Mesenteric fat pad (tissue), 1 donor: ENCODE results near the gene ATG9B. TPM values are rescaled to one million over a fixed set of nuclear protein-coding genes. Genes with fewer than 3 reads are reported as not detected.

ENCODE experiments used
- DNase-seq: peaks from one replicate; pipeline ENCODE4 v3.0.0-alpha.2; 2020; ENCODE audit warnings: low spot score
- total RNA-seq: library from RNA; stranded (reverse); fragmentation: NEBNext Ultra II Directional; extraction: Animal tissue kit (Norgen Biotek cat#: 25700); gene quantifications from one replicate; pipeline ENCODE4 v1.2.1, GENCODE V29; 2021
- donor health status: DM: yes; HTN: yes; CAD: no.

ATG9B gene
- total RNA-seq, 1 donor from 2014 or later, result not detected

DNA sequence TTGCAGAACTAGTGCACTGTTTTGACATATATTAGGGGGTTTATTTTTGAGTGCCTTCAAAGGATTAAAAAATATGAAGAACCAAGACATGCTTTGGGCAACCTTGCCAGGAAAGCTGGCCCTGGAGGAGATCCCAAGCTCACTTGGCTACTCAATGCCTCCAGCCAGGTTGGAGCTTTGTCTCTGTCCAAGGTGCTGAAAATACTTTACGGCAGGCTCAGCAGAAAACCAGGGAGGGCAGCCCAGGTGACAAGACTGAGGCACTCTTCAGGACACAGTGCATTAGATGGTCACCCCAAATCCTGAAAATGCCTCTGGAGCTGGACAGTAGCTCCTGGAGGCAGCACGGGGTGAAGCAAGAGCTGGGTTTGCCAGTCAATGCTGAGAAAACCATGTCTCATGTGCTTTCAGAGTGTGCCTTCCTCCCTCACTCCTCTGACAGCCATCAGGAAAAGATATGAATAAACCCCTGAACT, 40.4 kb downstream of the ATG9B start:
- DNase-seq, result no peak

DNA sequence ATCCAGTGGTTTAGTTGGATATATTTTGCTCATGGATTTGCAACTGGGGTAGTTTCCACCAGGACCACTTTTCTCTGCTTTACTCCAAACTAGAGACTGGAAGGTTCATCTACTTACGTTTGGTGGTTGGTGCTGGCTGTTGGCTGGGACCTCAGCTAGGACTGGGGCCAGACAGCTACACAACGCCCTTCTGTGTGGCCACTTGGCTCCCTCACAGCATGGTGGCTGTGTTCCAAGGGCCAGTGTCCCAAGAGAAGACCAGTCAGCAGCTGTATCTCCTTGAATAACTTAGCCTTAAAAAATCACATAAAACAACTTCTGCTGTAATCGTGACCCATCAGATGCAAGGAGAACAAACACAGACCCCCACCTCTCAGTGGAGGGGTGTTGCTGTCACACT, 41.9 kb downstream of the ATG9B start:
- DNase-seq, result no peak

DNA sequence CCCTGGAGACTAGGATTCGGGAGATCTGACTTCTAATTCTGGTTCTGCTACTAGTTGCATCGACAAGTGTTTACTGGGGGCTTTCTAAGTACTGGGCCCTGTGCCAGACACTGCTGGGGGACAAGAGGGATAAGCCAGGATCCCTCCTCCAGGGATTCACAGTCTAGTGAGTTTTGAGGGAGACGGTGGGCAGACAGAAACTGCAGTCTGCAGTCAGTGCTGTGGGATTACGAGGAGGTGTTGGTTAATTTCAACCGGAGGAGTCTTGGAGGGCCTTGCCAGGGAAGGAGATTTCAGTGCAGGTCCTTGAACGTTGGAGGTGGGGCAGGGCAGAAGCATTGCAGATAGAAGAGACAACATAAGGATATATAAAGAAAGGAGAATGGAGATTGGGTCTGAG, 42.6 kb downstream of the ATG9B start:
- no peak for DNase-seq

- DNase-seq, result no peak
Observed at GRCh38 chr7:150980663-150981062, 43.6 kb downstream of the ATG9B start.

DNA sequence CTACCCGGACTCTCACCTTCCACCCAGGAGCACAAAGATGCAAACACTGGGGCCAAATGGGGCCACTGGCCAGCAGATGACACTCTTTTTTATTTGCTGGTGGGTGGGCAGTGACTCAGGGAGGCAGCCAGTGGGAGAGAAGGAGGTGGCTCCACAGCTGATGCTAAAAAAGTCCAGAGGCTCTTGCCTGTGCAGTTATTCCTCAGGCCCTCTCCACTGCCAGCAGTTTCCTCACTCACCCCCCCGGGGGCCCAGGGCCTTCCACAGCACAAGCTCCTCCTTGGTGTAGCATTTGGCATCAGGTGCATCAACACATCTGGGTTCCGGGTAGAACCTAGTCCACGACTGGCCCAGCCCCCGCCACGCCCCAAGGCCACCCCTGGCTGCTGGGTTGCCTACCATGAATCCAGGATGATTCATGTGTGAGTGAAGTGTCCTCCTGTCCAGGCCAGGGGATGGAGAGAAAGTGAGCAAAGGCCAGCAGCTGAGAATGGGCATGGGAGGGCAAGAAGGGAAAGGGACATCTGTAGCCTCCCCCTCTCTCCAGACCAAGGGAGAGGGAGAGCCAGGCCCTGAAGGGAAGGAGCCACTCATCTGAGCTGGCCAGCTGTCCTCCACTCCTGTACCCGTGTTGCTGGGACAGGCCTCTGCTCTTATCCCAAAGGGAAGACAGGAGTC, 44.4 kb downstream of the ATG9B start:
- no peak for DNase-seq

DNA sequence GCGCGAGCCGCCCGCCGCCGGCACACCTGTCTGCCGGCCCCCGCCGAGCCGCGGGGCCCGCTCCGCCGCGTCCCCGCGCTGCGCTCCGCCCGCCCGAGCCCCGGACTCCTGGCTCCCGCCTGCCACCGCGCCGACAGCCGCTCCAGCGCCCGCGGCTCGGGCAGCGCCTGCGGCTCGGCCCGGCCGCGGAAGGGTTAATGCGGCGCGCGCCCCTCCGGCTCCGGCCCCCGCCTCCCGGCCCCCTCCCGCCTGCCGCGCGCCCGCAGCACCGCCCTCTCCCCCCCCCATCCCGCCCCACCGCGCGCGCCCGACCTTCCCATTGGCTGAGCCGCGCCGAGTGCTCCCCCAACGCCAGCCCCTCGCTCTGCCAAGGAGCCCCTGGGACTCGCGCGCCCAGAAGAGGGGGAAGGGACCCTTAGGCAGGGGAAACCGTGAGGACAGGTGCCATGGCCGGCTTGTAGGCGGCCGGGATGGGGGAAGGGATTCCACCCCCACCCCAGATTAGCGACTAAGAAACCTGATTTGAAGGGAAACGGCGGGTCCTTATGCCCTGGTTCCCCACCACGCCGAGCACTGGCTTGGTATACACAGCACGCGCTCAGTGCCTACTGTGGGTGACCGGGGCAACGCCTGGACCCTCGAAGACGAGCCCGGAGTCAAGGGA, 46.0 kb downstream of the ATG9B start, which contains the start of gene KCNH2:
Gene KCNH2 (minus strand): TSS at position 196 of the 664 bp plus-strand sequence. CDS start 408 bp downstream, outside the sequence.
- no peak for DNase-seq

DNA sequence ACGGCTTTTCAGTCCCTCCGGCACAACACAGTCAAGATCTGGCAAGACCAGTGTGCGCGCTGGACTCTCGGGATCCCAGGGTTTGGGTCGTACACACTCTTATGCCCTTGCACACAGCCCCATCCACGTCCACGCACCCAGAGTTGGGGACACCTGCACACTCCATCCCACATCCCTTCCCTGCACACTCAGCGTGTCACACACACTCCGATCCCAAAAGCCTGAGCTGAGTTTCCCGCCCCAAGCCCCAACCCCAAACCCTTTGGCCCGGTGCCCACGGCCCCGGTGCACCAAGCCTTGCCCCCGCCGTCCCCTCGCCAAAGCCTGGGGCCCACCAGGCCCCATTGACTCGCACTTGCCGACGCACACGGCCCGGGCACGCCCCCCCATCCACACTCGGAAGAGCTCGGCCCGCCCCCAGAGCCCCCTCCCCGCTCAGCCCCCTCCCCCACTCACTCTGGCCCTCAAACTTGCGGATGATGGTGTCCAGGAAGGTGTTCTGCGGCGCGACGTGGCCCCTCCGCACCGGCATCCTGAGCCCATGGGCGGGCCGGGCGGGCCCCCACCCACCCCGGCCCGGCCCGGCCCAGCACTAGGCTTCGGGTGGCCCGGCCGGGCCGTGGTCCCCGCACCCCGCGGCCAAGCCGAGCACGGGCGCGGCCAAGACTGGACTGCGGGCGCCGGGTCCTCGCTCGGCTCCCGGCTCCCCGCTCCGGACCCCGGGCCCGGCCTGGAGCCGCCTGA, 46.7 kb downstream of the ATG9B start:
- no peak for DNase-seq

GRCh38 chr7:150976529-150977381, 47.5 kb downstream of the ATG9B start:
- no peak for DNase-seq

DNA sequence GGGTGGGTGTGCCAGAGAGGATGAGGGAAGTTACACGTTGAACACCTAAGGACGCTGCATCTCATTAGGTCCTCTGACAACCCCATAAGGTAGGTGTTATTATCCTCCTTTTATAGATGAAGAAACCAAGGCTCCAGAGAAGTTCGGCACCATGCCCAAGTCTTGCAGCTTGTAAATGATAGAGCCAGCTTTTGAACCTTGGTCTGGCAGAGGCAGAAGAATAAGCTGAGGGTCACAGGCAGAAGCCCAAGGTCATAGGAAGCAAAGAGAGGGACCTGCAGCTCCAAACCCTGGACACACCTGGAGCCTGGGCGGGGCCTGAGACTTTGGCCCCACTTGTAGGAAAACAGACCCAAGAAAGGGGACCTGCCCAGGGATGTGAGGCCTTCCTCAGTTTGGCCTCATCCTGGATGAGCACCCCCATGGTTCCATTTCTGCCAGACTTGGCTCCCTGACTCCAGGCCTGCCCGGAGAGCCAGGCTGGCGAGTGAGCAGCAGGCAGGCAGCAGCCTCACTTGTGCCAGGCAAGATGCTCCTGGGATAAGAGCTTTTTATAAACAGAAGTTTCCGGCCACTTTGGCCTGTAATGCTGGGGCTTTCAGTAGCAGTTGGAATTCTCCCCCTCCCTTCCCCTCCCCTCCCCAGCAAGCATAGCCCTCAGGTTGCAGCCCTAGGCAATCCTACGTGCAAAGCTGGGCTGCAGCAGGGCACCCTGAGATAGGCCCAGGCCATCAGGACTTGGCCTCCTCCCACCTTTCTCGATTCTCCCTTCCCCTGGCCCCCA, 48.6 kb downstream of the ATG9B start:
- DNase-seq, result no peak

- DNase-seq, result no peak
Observed at GRCh38 chr7:150974468-150975391, 49.6 kb downstream of the ATG9B start.

DNA sequence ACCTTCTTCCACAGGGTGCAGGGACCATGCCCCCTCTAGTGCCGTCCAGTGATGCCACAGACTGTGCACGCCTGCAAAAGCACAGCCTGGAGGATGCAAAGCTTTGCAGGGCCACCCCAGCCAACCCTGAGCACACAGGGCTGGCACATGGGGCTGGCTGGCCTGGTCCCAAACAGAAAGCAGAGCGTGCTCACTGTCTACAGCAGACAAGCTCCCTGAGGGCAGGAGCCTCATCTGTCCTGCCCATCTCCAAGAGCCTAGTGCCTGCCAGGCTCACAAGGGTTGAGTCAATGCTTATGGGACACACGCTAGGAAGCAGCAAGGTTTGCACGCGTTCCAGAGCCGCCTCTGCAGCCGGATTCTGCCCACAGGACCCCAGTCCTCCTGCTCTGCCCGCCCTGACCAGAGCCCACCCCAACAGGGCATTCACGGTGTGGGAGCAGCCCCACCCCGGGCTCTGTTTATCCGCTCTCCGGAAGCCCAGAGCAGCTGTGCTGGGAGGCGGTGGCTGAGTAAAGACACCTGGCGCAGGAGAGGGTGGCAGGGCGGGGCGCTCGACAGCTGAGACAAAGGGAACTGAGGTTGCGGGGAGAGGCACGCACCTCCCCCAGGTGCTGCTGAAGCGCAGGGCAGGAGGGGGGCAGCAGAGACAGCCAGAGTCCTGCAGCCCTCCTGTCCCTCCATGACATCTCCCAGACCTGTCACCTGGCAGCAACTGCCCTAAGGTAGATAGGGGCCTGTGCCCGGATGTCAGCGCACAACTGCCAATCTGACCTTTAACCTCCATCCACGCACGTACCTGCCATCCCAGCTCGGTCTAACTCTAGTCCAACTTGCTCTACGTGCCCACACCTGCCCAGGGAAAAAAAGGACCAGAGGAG, 50.5 kb downstream of the ATG9B start:
- DNase-seq, result no peak

GRCh38 chr7:150972741-150973140, 51.6 kb downstream of the ATG9B start:
- DNase-seq, result no peak

GRCh38 chr7:150972023-150972468, 52.2 kb downstream of the ATG9B start:
- no peak for DNase-seq

DNA sequence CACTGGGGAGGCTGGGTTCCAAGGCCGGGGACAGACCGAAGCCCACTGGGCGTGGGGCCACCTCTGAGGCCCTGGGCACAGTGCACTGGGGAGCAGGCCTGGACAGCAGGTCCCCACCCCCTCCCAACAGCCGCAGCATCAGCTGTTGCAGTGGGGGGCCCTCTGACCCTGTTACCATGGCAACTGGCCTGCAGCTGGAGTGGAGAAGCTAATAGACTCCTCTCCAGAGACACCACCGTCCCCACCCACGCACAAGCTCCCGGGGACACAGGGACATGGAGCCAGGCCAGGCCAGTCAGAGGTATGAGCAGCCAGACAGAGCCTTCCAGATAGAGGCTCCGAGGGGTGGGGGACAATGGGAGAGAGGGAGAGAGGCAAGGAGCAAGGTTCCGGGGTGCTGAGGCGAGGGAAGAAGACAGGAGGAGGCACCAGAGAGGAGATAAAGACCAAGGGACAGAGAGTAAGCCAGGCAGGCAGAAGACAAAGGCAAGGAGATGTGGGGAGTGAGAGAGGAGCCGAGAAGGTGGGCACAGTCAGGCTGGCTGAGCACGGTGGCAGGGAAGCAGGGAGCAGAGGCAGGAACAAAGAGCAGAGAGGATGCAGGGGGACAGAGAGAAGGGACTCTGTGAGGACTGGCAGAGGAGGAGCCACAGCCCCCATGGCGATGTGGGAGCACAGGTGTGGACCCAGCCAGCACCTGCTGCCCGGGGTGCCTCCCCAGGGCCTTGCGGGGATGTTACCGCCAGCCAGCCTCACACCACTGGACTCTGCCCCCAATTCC, 52.9 kb downstream of the ATG9B start:
- DNase-seq, result no peak

DNA sequence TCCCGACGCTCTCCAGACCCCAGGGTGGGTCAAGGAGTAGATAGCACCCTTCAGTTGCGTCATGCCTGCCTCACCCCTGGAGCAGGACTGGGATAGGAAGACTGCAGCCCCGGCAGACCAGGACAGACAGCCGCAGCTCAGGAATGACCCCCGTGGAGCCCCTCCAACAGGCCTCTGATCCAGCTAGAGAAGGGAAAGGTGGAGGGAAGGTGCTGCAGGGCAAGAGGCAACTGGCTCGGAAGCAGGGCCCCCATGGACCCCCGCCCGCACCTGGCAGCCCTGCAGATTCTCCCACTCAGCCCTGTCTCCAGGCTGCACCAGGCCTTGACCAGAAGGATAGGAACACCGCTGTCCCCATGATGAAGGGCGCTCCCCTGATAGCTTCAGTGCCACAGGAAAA, 53.9 kb downstream of the ATG9B start:
- DNase-seq, result no peak

GRCh38 chr7:150969475-150969874, 54.8 kb downstream of the ATG9B start:
- DNase-seq, result no peak

- DNase-seq, result no peak
Observed at GRCh38 chr7:150968734-150969372, 55.4 kb downstream of the ATG9B start.
